ENCODE data around the gene SLC11A2. TPM values are rescaled to one million over a fixed set of nuclear protein-coding genes. Genes with fewer than 3 reads are reported as not detected.
"Not testable (repeated sequence)": the region's sequence is repeated elsewhere in the genome, so short reads cannot be mapped to it uniquely, and the experiment has no call there.

The SLC11A2 gene
- total and polyA plus RNA-seq, 2 donors = 26.9 to 30.0 TPM

- peak overlapping the region; percentile 61 to 91 for H3K27ac ChIP-seq (ENCODE audit: low read depth in 1 of 2, low read length in 1 of 2)
- H3K9me3 ChIP-seq (ENCODE audit: control insufficient read depth in 2 of 2, insufficient read depth in 1 of 2, low read length in 1 of 2) = no peaks in the 10 kb centered on the region
- DNase-seq (ENCODE audit: low read depth in 6 of 9, low spot score in 9 of 9) = peak in 3 of 9 donors; percentile 54 to 83 (median 55)
- H3K36me3 ChIP-seq (ENCODE audit: control insufficient read depth in 2 of 2, insufficient read depth in 2 of 2, low read length in 1 of 2) = peaks cover 0 to 8% of the 10 kb centered on the region in 2 donors
- 69% methylated on average over 7 of the region's 7 CpGs for WGBS
- H3K4me3 ChIP-seq (ENCODE audit: low read length in 2 of 2) = peak overlapping the region; percentile 8 to 24
- H3K4me1 ChIP-seq (ENCODE audit: control insufficient read depth in 2 of 2, insufficient read depth in 2 of 2, low read length in 2 of 2) = peaks cover 36 to 57% of the 10 kb centered on the region in 2 donors
- no peaks in the 10 kb centered on the region for H3K27me3 ChIP-seq (ENCODE audit: control insufficient read depth in 2 of 2, insufficient read depth in 1 of 2, low read length in 1 of 2)
Observed at GRCh38 chr12:51020448-51021182, 5.6 kb downstream of the SLC11A2 start.

DNA sequence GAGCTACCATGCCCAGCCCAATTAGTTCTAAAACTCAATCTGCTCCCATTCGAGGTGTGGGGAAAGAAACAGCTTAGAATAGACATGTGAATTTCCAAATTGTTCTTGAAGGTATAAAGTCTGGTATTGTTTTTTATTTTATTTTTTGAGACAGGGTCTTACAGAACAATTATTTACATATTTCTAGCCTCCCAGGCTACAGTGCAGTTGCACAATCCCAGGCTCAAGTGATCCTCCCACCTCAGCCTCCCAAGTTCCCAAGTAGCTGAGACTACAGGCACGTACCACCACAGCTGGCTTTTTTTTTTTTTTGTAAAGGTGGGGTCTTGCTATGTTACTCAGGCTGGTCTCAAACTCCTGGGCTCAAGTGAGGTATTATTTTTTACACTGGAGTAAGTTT lies 6.3 kb downstream of the SLC11A2 start:
- H3K27ac ChIP-seq (ENCODE audit: low read depth in 1 of 2, low read length in 1 of 2) = peak overlapping the region; percentile 36 to 91
- no peak for DNase-seq (ENCODE audit: low read depth in 6 of 9, low spot score in 9 of 9)
- peaks cover 0 to 8% of the 10 kb centered on the region in 2 donors for H3K36me3 ChIP-seq (ENCODE audit: control insufficient read depth in 2 of 2, insufficient read depth in 2 of 2, low read length in 1 of 2)
- H3K27me3 ChIP-seq (ENCODE audit: control insufficient read depth in 2 of 2, insufficient read depth in 1 of 2, low read length in 1 of 2) = no peaks in the 10 kb centered on the region
- peaks cover 36 to 55% of the 10 kb centered on the region in 2 donors for H3K4me1 ChIP-seq (ENCODE audit: control insufficient read depth in 2 of 2, insufficient read depth in 2 of 2, low read length in 2 of 2)
- WGBS = 56% methylated on average over 2 of the region's 2 CpGs
- H3K9me3 ChIP-seq (ENCODE audit: control insufficient read depth in 2 of 2, insufficient read depth in 1 of 2, low read length in 1 of 2) = no peaks in the 10 kb centered on the region
- H3K4me3 ChIP-seq (ENCODE audit: low read length in 2 of 2) = no peak overlapping the region

DNA sequence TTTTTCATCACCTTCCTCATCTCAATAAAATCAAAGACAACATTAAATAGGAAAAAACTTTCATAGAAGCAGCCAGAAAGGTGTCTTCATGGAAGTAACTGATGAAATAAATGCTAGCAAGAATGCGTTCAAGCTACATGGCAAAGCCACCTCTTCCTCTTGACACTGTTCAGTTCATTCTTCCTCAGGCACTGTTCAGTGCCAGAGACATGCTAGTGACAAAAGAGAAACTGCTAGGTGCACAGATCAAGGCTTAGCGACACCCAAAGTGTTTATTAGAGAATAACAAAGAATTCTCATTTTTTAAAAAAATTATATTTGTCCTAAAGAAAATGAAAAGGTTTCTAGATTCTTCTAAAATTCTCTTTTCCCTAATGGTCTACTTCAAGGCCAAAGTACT lies 7.2 kb downstream of the SLC11A2 start:
- WGBS = 77% methylated on average over 2 of the region's 2 CpGs
- Histone ChIP-seq H3K27me3 (ENCODE audit: control insufficient read depth in 2 of 2, insufficient read depth in 1 of 2, low read length in 1 of 2) (no peaks in the 10 kb centered on the region), H3K4me3 (ENCODE audit: low read length in 2 of 2) (no peak overlapping the region), H3K27ac (ENCODE audit: low read depth in 1 of 2, low read length in 1 of 2) (peak overlapping the region in 1 of 2 donors; percentile 57), H3K36me3 (ENCODE audit: control insufficient read depth in 2 of 2, insufficient read depth in 2 of 2, low read length in 1 of 2) (peaks cover 0 to 8% of the 10 kb centered on the region in 2 donors), H3K4me1 (ENCODE audit: control insufficient read depth in 2 of 2, insufficient read depth in 2 of 2, low read length in 2 of 2) (peaks cover 32 to 48% of the 10 kb centered on the region in 2 donors), H3K9me3 (ENCODE audit: control insufficient read depth in 2 of 2, insufficient read depth in 1 of 2, low read length in 1 of 2) (no peaks in the 10 kb centered on the region)
- peak in 2 of 9 donors; percentile 42 to 66 for DNase-seq (ENCODE audit: low read depth in 6 of 9, low spot score in 9 of 9)

DNA sequence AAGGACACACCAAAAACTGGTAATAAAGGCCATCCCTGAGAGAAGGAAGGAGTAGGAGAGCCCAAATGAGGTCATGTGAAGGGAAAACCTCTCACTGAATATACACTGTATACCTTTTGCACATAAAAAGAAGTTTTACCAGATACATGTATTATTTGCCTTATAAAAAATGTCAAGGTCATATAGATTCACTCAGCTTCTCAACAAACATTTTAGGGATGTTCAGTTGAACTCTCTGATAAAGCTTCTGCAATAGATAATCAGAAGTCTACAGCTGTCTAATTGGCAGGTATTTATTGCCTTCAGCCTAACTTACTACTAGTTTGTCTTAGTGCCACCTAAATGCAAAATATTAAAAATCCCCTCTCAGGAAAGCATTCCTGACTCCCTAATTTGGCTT lies 8.7 kb downstream of the SLC11A2 start:
- Histone ChIP-seq H3K4me1 (ENCODE audit: control insufficient read depth in 2 of 2, insufficient read depth in 2 of 2, low read length in 2 of 2) (peaks cover 23 to 38% of the 10 kb centered on the region in 2 donors), H3K36me3 (ENCODE audit: control insufficient read depth in 2 of 2, insufficient read depth in 2 of 2, low read length in 1 of 2) (peaks cover 3 to 4% of the 10 kb centered on the region in 2 donors), H3K27ac (ENCODE audit: low read depth in 1 of 2, low read length in 1 of 2) (no peak overlapping the region), H3K9me3 (ENCODE audit: control insufficient read depth in 2 of 2, insufficient read depth in 1 of 2, low read length in 1 of 2) (no peaks in the 10 kb centered on the region), H3K27me3 (ENCODE audit: control insufficient read depth in 2 of 2, insufficient read depth in 1 of 2, low read length in 1 of 2) (no peaks in the 10 kb centered on the region), H3K4me3 (ENCODE audit: low read length in 2 of 2) (no peak overlapping the region)
- no peak for DNase-seq (ENCODE audit: low read depth in 6 of 9, low spot score in 9 of 9)

DNA sequence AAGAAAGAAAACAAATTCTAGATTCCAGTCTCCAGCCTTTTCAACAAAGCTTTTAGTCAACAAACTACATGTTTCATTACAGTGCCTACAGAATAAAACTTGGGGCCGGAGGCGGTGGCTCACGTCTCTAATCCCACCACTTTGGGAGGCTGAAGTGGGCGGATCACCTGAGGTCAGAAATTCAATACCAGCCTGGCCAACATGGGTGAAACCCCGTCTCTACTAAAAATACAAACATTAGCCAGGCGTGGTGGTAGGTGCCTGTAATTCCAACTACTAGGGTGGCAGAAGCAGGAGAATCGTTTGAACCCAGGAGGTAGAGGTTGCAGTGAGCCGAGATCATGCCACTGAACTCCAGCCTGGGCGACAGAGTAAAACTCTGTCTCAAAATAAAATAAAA lies 11.7 kb downstream of the SLC11A2 start:
- DNase-seq (ENCODE audit: low read depth in 6 of 9, low spot score in 9 of 9); H3K4me3 ChIP-seq (ENCODE audit: low read length in 2 of 2); H3K27ac ChIP-seq (ENCODE audit: low read depth in 1 of 2, low read length in 1 of 2); H3K9me3 ChIP-seq (ENCODE audit: control insufficient read depth in 2 of 2, insufficient read depth in 1 of 2, low read length in 1 of 2); H3K27me3 ChIP-seq (ENCODE audit: control insufficient read depth in 2 of 2, insufficient read depth in 1 of 2, low read length in 1 of 2); H3K36me3 ChIP-seq (ENCODE audit: control insufficient read depth in 2 of 2, insufficient read depth in 2 of 2, low read length in 1 of 2): not testable (repeated sequence)
- 98% methylated on average over 9 of the region's 9 CpGs for WGBS
- H3K4me1 ChIP-seq (ENCODE audit: control insufficient read depth in 2 of 2, insufficient read depth in 2 of 2, low read length in 2 of 2) = peaks cover 3 to 20% of the 10 kb centered on the region in 2 donors

GRCh38 chr12:51013441-51013840 lies 12.7 kb downstream of the SLC11A2 start:
- H3K36me3 ChIP-seq (ENCODE audit: control insufficient read depth in 2 of 2, insufficient read depth in 2 of 2, low read length in 1 of 2) = peaks cover under 1 to 8% of the 10 kb centered on the region in 2 donors
- DNase-seq (ENCODE audit: low read depth in 6 of 9, low spot score in 9 of 9) = no peak
- no peaks in the 10 kb centered on the region for H3K27me3 ChIP-seq (ENCODE audit: control insufficient read depth in 2 of 2, insufficient read depth in 1 of 2, low read length in 1 of 2)
- peaks cover 8 to 19% of the 10 kb centered on the region in 2 donors for H3K4me1 ChIP-seq (ENCODE audit: control insufficient read depth in 2 of 2, insufficient read depth in 2 of 2, low read length in 2 of 2)
- H3K27ac ChIP-seq (ENCODE audit: low read depth in 1 of 2, low read length in 1 of 2) = no peak overlapping the region
- WGBS = 99% methylated on average over 7 of the region's 7 CpGs
- H3K9me3 ChIP-seq (ENCODE audit: control insufficient read depth in 2 of 2, insufficient read depth in 1 of 2, low read length in 1 of 2) = no peaks in the 10 kb centered on the region
- H3K4me3 ChIP-seq (ENCODE audit: low read length in 2 of 2) = no peak overlapping the region

GRCh38 chr12:51012570-51013236 lies 13.5 kb downstream of the SLC11A2 start:
- DNase-seq (ENCODE audit: low read depth in 6 of 9, low spot score in 9 of 9) = no peak
- Histone ChIP-seq H3K4me3 (ENCODE audit: low read length in 2 of 2) (no peak overlapping the region), H3K27me3 (ENCODE audit: control insufficient read depth in 2 of 2, insufficient read depth in 1 of 2, low read length in 1 of 2) (no peaks in the 10 kb centered on the region), H3K27ac (ENCODE audit: low read depth in 1 of 2, low read length in 1 of 2) (no peak overlapping the region), H3K36me3 (ENCODE audit: control insufficient read depth in 2 of 2, insufficient read depth in 2 of 2, low read length in 1 of 2) (peaks cover 8 to 15% of the 10 kb centered on the region in 2 donors), H3K4me1 (ENCODE audit: control insufficient read depth in 2 of 2, insufficient read depth in 2 of 2, low read length in 2 of 2) (peaks cover 8 to 18% of the 10 kb centered on the region in 2 donors), H3K9me3 (ENCODE audit: control insufficient read depth in 2 of 2, insufficient read depth in 1 of 2, low read length in 1 of 2) (no peaks in the 10 kb centered on the region)
- WGBS = 75% methylated on average over 5 of the region's 5 CpGs

- no peak for DNase-seq (ENCODE audit: low read depth in 6 of 9, low spot score in 9 of 9)
- H3K27ac ChIP-seq (ENCODE audit: low read depth in 1 of 2, low read length in 1 of 2) = peak overlapping the region in 1 of 2 donors; percentile 18
Observed at GRCh38 chr12:51011955-51012354, 14.2 kb downstream of the SLC11A2 start.

DNA sequence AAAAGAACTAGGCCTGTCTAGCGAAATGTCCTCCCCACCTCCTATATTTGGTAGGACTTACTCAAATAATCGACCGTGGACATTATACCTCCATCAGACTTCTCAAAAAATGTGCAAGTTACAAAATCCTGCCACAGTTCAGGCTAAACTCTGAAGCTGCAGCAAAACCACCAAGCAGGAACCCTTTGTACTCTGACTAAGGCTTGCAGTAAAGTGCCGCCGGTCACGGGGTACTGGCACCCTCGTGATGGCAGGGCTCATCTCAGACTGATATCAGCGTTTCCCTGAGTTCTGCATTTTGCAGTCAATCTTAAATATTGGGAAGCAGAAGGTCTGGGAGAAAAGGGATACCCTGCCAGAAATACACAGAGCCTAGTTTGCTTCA lies 17.1 kb downstream of the SLC11A2 start:
- H3K36me3 ChIP-seq (ENCODE audit: control insufficient read depth in 2 of 2, insufficient read depth in 2 of 2, low read length in 1 of 2) = peaks cover 42 to 43% of the 10 kb centered on the region in 2 donors
- peak overlapping the region; percentile 23 to 47 for H3K4me3 ChIP-seq (ENCODE audit: low read length in 2 of 2)
- H3K4me1 ChIP-seq (ENCODE audit: control insufficient read depth in 2 of 2, insufficient read depth in 2 of 2, low read length in 2 of 2) = peaks cover 6 to 18% of the 10 kb centered on the region in 2 donors
- peak in 4 of 9 donors; percentile 68 to 88 (median 72) for DNase-seq (ENCODE audit: low read depth in 6 of 9, low spot score in 9 of 9)
- no peaks in the 10 kb centered on the region for H3K9me3 ChIP-seq (ENCODE audit: control insufficient read depth in 2 of 2, insufficient read depth in 1 of 2, low read length in 1 of 2)
- no peaks in the 10 kb centered on the region for H3K27me3 ChIP-seq (ENCODE audit: control insufficient read depth in 2 of 2, insufficient read depth in 1 of 2, low read length in 1 of 2)
- WGBS = 12% methylated on average over 8 of the region's 8 CpGs
- peak overlapping the region; percentile 84 to 86 for H3K27ac ChIP-seq (ENCODE audit: low read depth in 1 of 2, low read length in 1 of 2)

More at GRCh38 chr12:51011955-51012354, 14.2 kb downstream of the SLC11A2 start:
- Histone ChIP-seq H3K4me3 (ENCODE audit: low read length in 2 of 2) (no peak overlapping the region), H3K27me3 (ENCODE audit: control insufficient read depth in 2 of 2, insufficient read depth in 1 of 2, low read length in 1 of 2) (no peaks in the 10 kb centered on the region), H3K4me1 (ENCODE audit: control insufficient read depth in 2 of 2, insufficient read depth in 2 of 2, low read length in 2 of 2) (peaks cover 6 to 18% of the 10 kb centered on the region in 2 donors), H3K9me3 (ENCODE audit: control insufficient read depth in 2 of 2, insufficient read depth in 1 of 2, low read length in 1 of 2) (no peaks in the 10 kb centered on the region), H3K36me3 (ENCODE audit: control insufficient read depth in 2 of 2, insufficient read depth in 2 of 2, low read length in 1 of 2) (peaks cover 14 to 23% of the 10 kb centered on the region in 2 donors)
- 95% methylated on average over 4 of the region's 4 CpGs for WGBS

All from thymus (tissue), 11 donors.